NT2/D1 (cell line): Measurements from ENCODE around the gene TTC6.

Source experiments
- DNase-seq: peaks from one replicate; pipeline ENCODE4 v3.0.0-alpha.2; 2011; ENCODE audit warnings: low read depth, low spot score
- H3K27me3 ChIP-seq: 2 replicates; pipeline ENCODE4 v1.6.0; 2011; ENCODE audit warnings: mild to moderate bottlenecking; ENCODE audit not compliant: insufficient read length, insufficient read depth
- H3K36me3 ChIP-seq: 2 replicates; pipeline ENCODE4 v1.6.1; 2011; ENCODE audit warnings: mild to moderate bottlenecking, low read length, mixed read lengths; ENCODE audit not compliant: insufficient read depth, insufficient read length
- H3K4me1 ChIP-seq: 2 replicates; pipeline ENCODE4 v1.5.1; 2011; ENCODE audit not compliant: insufficient read depth, insufficient read length
- H3K4me3 ChIP-seq: 2 replicates; pipeline ENCODE4 v1.5.1; 2011; ENCODE audit warnings: low read depth; ENCODE audit not compliant: insufficient read length
- H3K9ac ChIP-seq: 2 replicates; pipeline ENCODE4 v1.6.0; 2011; ENCODE audit warnings: low read depth; ENCODE audit not compliant: insufficient read length
- H3K9me3 ChIP-seq: 2 replicates; pipeline ENCODE4 v1.5.1; 2011; ENCODE audit warnings: mild to moderate bottlenecking, low read length; ENCODE audit not compliant: insufficient read depth
- SUZ12 ChIP-seq: IDR thresholded peaks from 2 replicates; pipeline ENCODE4 v1.6.1; 2011; ENCODE audit not compliant: insufficient read length, insufficient read depth; ENCODE audit errors: extremely low read depth
- YY1 ChIP-seq: IDR thresholded peaks from 2 replicates; pipeline ENCODE4 v1.6.1; 2011; ENCODE audit not compliant: insufficient read length, insufficient read depth
- ZNF274 ChIP-seq: IDR thresholded peaks from 2 replicates; pipeline ENCODE4 v1.6.1; 2011; ENCODE audit warnings: mild to moderate bottlenecking, low read depth, low read length

Gene TTC6

GRCh38 chr14:37610945-37611523 is 15.6 kb downstream of the TTC6 start:
- TF ChIP-seq ZNF274 (no peak), SUZ12 (no peak), YY1 (no peak)
- Histone ChIP-seq H3K36me3 (no peaks in the 10 kb centered on the region), H3K4me3 (no peak overlapping the region), H3K27me3 (peaks cover 4% of the 10 kb centered on the region), H3K9me3 (peaks cover 14% of the 10 kb centered on the region), H3K4me1 (no peaks in the 10 kb centered on the region), H3K9ac (no peak overlapping the region)
- no peak for DNase-seq

DNA sequence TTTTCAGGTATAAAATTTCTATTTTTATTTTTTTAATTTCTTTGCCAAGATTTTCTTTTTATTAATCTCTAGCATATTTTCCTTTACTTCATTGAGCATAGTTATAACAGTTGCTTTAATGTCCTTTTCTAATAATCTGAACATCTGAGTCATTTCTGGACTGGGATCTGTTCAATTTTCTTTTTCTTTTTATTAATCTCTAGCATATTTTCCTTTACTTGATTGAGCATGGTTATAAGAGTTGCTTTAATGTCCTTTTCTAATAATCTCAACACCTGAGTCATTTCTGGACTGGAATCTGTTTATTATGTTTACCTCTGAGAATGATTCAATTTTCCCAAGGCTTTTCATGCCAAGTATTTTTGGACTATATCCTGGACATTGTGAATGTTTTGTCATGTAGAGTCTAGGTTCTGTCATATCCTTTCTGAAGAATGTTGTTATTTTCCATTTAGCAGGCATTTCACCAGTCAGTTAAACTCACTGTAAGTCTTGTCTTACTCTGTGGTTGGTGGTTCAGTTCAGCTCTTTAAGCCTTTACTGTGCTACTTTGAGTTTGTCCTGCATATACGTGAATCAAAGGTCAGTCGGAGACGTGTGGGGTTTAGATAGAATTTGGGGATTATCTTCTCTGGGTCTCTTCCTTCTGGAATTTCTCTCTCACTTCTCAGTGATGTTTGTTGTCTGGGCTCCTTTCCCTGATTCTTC is 20.3 kb downstream of the TTC6 start:
- Histone ChIP-seq H3K4me1 (no peaks in the 10 kb centered on the region), H3K9ac (no peak overlapping the region), H3K36me3 (no peaks in the 10 kb centered on the region), H3K4me3 (no peak overlapping the region), H3K27me3 (peaks cover 4% of the 10 kb centered on the region), H3K9me3 (peaks cover 15% of the 10 kb centered on the region)
- DNase-seq = no peak
- TF ChIP-seq ZNF274 = no peak
- no peak for TF ChIP-seq YY1
- no peak for TF ChIP-seq SUZ12

GRCh38 chr14:37616853-37617252 is 21.4 kb downstream of the TTC6 start:
- Histone ChIP-seq H3K4me3 (no peak overlapping the region), H3K9me3 (peaks cover 15% of the 10 kb centered on the region), H3K27me3 (peaks cover 16% of the 10 kb centered on the region), H3K36me3 (no peaks in the 10 kb centered on the region), H3K4me1 (no peaks in the 10 kb centered on the region), H3K9ac (no peak overlapping the region)
- TF ChIP-seq ZNF274 (no peak), YY1 (no peak), SUZ12 (no peak)
- no peak for DNase-seq

DNA sequence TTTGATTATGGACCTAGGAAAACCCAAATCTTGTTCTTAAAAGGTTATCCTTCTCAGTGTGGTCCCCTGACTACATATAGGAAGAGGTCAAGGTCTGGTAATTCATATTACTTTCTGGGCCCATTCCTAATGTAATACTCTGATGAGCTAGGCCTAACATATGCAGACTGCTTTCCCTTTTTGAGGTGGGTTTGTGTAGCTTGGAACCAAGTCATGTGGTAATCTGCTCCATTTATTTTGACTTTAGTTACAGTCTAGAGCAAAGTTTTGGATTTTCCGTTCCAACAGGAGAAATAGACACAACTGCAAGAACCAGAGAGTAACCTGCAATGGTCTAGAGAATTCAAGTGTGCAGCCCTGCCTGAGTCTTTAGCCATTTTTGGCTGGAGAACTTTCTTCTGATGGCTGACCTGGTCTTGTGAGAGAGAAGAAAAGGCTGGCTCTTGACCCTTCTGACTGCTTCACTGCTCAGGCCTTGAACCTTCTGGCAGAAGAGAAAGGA is 22.5 kb downstream of the TTC6 start:
- H3K4me3 ChIP-seq = no peak overlapping the region
- peaks cover 15% of the 10 kb centered on the region for H3K9me3 ChIP-seq
- H3K4me1 ChIP-seq = no peaks in the 10 kb centered on the region
- TF ChIP-seq ZNF274 (no peak), YY1 (no peak), SUZ12 (no peak)
- peaks cover 26% of the 10 kb centered on the region for H3K27me3 ChIP-seq
- H3K36me3 ChIP-seq = no peaks in the 10 kb centered on the region
- DNase-seq = no peak
- H3K9ac ChIP-seq = no peak overlapping the region

- peaks cover 32% of the 10 kb centered on the region for H3K27me3 ChIP-seq
- H3K36me3 ChIP-seq = no peaks in the 10 kb centered on the region
- no peak overlapping the region for H3K4me3 ChIP-seq
- no peak for DNase-seq
- TF ChIP-seq ZNF274 = no peak
- TF ChIP-seq YY1 = no peak
- TF ChIP-seq SUZ12 = no peak
- no peaks in the 10 kb centered on the region for H3K4me1 ChIP-seq
- no peak overlapping the region for H3K9ac ChIP-seq
- peaks cover 15% of the 10 kb centered on the region for H3K9me3 ChIP-seq
Observed at GRCh38 chr14:37618498-37619028, 23.1 kb downstream of the TTC6 start.

DNA sequence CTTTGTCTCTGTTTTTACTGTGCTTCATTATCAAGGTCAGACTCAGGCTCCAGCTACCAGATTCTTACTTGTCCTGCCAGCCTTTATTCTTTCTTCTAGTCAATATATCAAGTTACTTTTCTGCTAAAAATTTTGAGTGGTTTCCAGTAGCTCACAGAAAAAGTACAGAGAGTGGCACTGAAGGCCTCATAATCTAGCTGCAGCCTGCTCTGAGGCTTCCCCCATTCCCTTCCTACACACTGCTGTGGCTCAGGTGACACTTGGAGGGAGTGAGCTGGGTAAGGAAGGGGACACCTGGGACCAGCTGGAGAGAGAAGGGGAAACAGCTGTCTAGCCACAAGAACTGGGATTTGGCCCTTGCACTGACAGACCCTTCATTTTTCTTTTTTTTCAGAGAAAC is 25.4 kb downstream of the TTC6 start:
- no peak for DNase-seq
- H3K9ac ChIP-seq = no peak overlapping the region
- H3K27me3 ChIP-seq = peaks cover 32% of the 10 kb centered on the region
- no peaks in the 10 kb centered on the region for H3K36me3 ChIP-seq
- H3K9me3 ChIP-seq = peaks cover 3% of the 10 kb centered on the region; the same call in 1 of the 2 replicates
- H3K4me1 ChIP-seq = no peaks in the 10 kb centered on the region
- no peak for TF ChIP-seq ZNF274
- TF ChIP-seq YY1 = no peak
- no peak for TF ChIP-seq SUZ12
- H3K4me3 ChIP-seq = no peak overlapping the region

DNA sequence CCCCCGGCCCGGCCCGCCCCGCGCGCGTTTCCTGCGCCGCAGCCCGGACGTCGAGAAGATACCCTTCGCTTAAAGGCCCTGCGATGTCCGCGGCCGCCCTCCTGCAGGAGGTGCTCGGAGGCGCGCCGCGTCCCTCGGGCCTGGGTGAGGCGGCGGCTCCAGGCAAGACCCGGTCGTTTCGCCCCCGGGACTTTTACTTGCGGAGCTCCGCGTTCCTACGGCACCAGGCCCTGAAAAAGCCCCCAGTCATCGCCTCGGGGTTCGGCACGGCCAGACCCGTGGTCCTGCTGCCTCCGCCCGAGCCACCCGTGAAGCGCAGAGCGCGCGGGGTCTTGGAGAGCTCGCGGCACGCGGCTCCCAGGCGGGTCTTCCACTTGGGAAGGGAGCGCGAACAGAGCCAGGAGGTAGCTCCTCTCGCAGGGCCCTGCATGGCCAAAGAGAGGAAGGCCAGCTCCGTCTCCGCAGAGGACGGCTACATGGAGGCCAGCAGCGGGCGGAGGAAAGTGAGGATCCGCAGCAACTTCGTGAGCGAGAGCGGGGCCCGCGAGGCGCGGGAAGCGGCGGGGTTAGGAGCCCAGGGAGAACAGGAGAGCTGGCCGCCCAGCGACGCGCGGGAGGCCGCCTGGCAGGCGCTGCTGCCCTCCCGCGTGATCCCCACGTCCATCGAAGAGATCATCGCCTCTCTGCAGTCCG is 26.9 kb downstream of the TTC6 start:
- TF ChIP-seq ZNF274 = no peak
- TF ChIP-seq SUZ12 = no peak
- TF ChIP-seq YY1 = no peak
- H3K4me3 ChIP-seq = peak overlapping the region; percentile 15

More for the DNA sequence above, 26.9 kb downstream of the TTC6 start:
- Histone ChIP-seq H3K9me3 (no peaks in the 10 kb centered on the region), H3K27me3 (peaks cover 32% of the 10 kb centered on the region), H3K4me1 (no peaks in the 10 kb centered on the region), H3K36me3 (no peaks in the 10 kb centered on the region), H3K9ac (peak overlapping the region; percentile 69)
- DNase-seq = no peak
